HFFc6 (cell line): ENCODE data around the gene RGS4. TPM values are rescaled to one million over a fixed set of nuclear protein-coding genes. Genes with fewer than 3 reads are reported as not detected.

Experiments used
- DNase-seq: peaks from one replicate; pipeline ENCODE4 v3.0.0-alpha.2; 2018
- H3K27ac Mint-ChIP-seq: 2 replicates; pipeline ENCODE4 v1.8.0; 2020; ENCODE audit warnings: mild to moderate bottlenecking, mixed read lengths
- H3K27me3 Mint-ChIP-seq: 2 replicates; pipeline ENCODE4 v1.8.0; 2021; ENCODE audit warnings: mild to moderate bottlenecking, moderate library complexity, mixed read lengths; ENCODE audit not compliant: insufficient read depth
- H3K36me3 Mint-ChIP-seq: 2 replicates; pipeline ENCODE4 v1.8.0; 2021; ENCODE audit warnings: low read depth, mixed read lengths
- H3K4me1 Mint-ChIP-seq: 2 replicates; pipeline ENCODE4 v1.8.0; 2020; ENCODE audit warnings: low read depth, mixed read lengths
- H3K4me3 Mint-ChIP-seq: 2 replicates; pipeline ENCODE4 v1.8.0; 2020; ENCODE audit warnings: mild to moderate bottlenecking, moderate library complexity, mixed read lengths
- H3K9me3 Mint-ChIP-seq: 2 replicates; pipeline ENCODE4 v1.8.0; 2020; ENCODE audit warnings: mild to moderate bottlenecking, mixed read lengths
- total RNA-seq, 6 experiments: library from RNA; stranded (reverse); fragmentation: NEBNext Ultra II Directional; extraction: Animal tissue kit (Norgen Biotek cat#: 25700); gene quantifications; 2 replicates in 1 of 6; 3 replicates in 5 of 6; pipeline ENCODE4 v1.2.3, GENCODE V29; 2021
- TF ChIP-seq, protein P1 (sequence below): fragments of 200-600 bp; sonication (generic); IDR thresholded peaks from 2 replicates; pipeline ENCODE4 v1.5.0; 2021; ENCODE audit warnings: antibody characterized with exemption, mild to moderate bottlenecking

The RGS4 gene
- total RNA-seq, 6 experiments from 2014 or later = 32.3 to 48.6 (median 37.3) TPM

- TF ChIP-seq, protein P1, sequence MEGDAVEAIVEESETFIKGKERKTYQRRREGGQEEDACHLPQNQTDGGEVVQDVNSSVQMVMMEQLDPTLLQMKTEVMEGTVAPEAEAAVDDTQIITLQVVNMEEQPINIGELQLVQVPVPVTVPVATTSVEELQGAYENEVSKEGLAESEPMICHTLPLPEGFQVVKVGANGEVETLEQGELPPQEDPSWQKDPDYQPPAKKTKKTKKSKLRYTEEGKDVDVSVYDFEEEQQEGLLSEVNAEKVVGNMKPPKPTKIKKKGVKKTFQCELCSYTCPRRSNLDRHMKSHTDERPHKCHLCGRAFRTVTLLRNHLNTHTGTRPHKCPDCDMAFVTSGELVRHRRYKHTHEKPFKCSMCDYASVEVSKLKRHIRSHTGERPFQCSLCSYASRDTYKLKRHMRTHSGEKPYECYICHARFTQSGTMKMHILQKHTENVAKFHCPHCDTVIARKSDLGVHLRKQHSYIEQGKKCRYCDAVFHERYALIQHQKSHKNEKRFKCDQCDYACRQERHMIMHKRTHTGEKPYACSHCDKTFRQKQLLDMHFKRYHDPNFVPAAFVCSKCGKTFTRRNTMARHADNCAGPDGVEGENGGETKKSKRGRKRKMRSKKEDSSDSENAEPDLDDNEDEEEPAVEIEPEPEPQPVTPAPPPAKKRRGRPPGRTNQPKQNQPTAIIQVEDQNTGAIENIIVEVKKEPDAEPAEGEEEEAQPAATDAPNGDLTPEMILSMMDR = no peak
- H3K9me3 Mint-ChIP-seq = no peaks in the 10 kb centered on the region
- H3K27me3 Mint-ChIP-seq = no peaks in the 10 kb centered on the region; the same call in 1 of the 2 replicates
- no peaks in the 10 kb centered on the region for H3K36me3 Mint-ChIP-seq
- H3K4me3 Mint-ChIP-seq = no peak overlapping the region
- peak overlapping the region; percentile 23 for H3K27ac Mint-ChIP-seq
- peak; percentile 44 for DNase-seq
- H3K4me1 Mint-ChIP-seq = peaks cover 21% of the 10 kb centered on the region
These were observed 12.3 kb upstream of the RGS4 start for GRCh38 chr1:163056831-163057230.

- H3K4me1 Mint-ChIP-seq = peaks cover 17% of the 10 kb centered on the region
These were observed 8.7 kb upstream of the RGS4 start for GRCh38 chr1:163060343-163061007.

DNA sequence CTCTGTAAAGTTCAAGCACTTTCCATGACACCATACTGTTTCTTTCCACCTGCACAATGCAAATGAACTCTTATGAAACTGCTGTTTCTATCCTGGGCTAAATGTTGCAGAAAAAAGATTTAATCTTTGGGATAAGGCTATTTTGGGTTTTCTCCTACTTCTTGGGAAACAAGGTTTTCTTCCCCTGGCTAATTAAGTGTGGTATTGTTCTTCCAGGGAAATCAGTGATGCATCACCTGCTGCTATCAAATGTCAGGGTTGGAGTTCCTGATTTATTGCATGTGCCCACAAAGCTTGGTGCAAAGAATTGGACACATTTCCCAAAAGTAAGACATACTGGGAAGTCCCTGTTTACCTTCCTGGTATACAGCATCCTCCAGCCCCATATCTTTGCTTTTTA, 6.0 kb upstream of the RGS4 start:
- H3K27me3 Mint-ChIP-seq = no peaks in the 10 kb centered on the region; the same call in none of the 2 replicates
- no peaks in the 10 kb centered on the region for H3K9me3 Mint-ChIP-seq
- H3K27ac Mint-ChIP-seq = no peak overlapping the region
- H3K36me3 Mint-ChIP-seq = no peaks in the 10 kb centered on the region
- TF ChIP-seq, protein P1 = no peak
- peaks cover 6% of the 10 kb centered on the region for H3K4me1 Mint-ChIP-seq
- no peak overlapping the region for H3K4me3 Mint-ChIP-seq
- no peak for DNase-seq

More at GRCh38 chr1:163060343-163061007, 8.7 kb upstream of the RGS4 start:
- Mint-ChIP-seq H3K9me3 (no peaks in the 10 kb centered on the region), H3K4me3 (no peak overlapping the region), H3K27me3 (no peaks in the 10 kb centered on the region; the same call in none of the 2 replicates), H3K27ac (no peak overlapping the region), H3K36me3 (no peaks in the 10 kb centered on the region)
- DNase-seq = no peak
- TF ChIP-seq, protein P1 = no peak

GRCh38 chr1:163063610-163064009, 5.6 kb upstream of the RGS4 start:
- no peak for DNase-seq
- Mint-ChIP-seq H3K36me3 (no peaks in the 10 kb centered on the region), H3K9me3 (no peaks in the 10 kb centered on the region), H3K27ac (no peak overlapping the region), H3K4me1 (peaks cover 10% of the 10 kb centered on the region), H3K27me3 (no peaks in the 10 kb centered on the region; the same call in none of the 2 replicates), H3K4me3 (no peak overlapping the region)
- TF ChIP-seq, protein P1 = no peak

DNA sequence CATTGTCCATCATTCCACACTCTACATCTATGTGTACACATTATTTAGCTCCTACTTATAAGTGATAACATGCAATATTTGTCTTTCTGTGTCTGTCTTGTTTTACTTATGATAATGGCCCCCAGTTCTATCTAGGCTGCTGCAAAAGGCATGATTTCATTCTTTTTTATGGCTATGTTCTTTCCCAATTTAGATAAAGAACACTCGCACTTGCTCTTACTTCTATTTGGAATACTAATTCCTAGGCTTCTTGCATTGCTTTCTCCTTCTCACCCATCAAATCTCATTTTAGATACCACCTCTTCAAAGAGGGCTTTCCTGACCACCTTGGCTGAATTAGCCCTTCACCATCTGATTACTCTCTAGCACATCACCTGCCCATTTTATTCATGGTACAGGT, 3.0 kb upstream of the RGS4 start:
- Mint-ChIP-seq H3K27ac (no peak overlapping the region), H3K9me3 (no peaks in the 10 kb centered on the region), H3K4me1 (peaks cover 32% of the 10 kb centered on the region), H3K36me3 (peaks cover 7% of the 10 kb centered on the region; the same call in 1 of the 2 replicates), H3K4me3 (no peak overlapping the region), H3K27me3 (no peaks in the 10 kb centered on the region; the same call in none of the 2 replicates)
- TF ChIP-seq, protein P1 = no peak
- no peak for DNase-seq
